GM12873 (cell line): ENCODE measurements around the gene LCE2C.
"Not testable (repeated sequence)": the region's sequence is repeated elsewhere in the genome, so short reads cannot be mapped to it uniquely, and the experiment has no call there.

ENCODE experiments used
- CTCF ChIP-seq: IDR thresholded peaks from 2 replicates; pipeline ENCODE4 v1.5.1; 2012; ENCODE audit warnings: low read depth, mild to moderate bottlenecking, moderate library complexity, low read length, control low read depth; ENCODE audit not compliant: insufficient read depth; ENCODE audit errors: missing control alignments

Gene LCE2C

GRCh38 chr1:152679459-152679858, 4.4 kb downstream of the LCE2C start:
- TF ChIP-seq CTCF, result no peak

GRCh38 chr1:152681616-152682015, 6.5 kb downstream of the LCE2C start:
- TF ChIP-seq CTCF, result no peak

GRCh38 chr1:152683846-152684245, 8.8 kb downstream of the LCE2C start:
- no peak for TF ChIP-seq CTCF

GRCh38 chr1:152685823-152686222, 10.7 kb downstream of the LCE2C start, which contains the start of gene LCE2B:
Gene LCE2B, plus strand, starts transcription at chr1:152686123. Its CDS starts 721 bp downstream, at chr1:152686844.
- not testable (repeated sequence) for TF ChIP-seq CTCF

GRCh38 chr1:152697701-152698600, 22.9 kb downstream of the LCE2C start, which contains the start of gene LCE2A:
Gene LCE2A, plus strand, starts transcription at chr1:152698345. Its CDS starts 557 bp downstream, at chr1:152698902.
- TF ChIP-seq CTCF, result no peak

- TF ChIP-seq CTCF, result no peak
These were observed 24.7 kb downstream of the LCE2C start for GRCh38 chr1:152699746-152700145.

GRCh38 chr1:152707860-152708259, 32.8 kb downstream of the LCE2C start, which contains the start of gene LCE4A:
Gene LCE4A, plus strand, starts transcription at chr1:152708160. Its CDS starts 916 bp downstream, at chr1:152709076.
- TF ChIP-seq CTCF, result no peak
